GM21717 (cell line): ENCODE measurements around the gene LARP7.
"Not testable (repeated sequence)": the region's sequence is repeated elsewhere in the genome, so short reads cannot be mapped to it uniquely, and the experiment has no call there.

ENCODE experiments used
- ATAC-seq: cut with Tn5 transposase; IDR thresholded peaks from one replicate; pipeline ENCODE4 v1.9.1; 2021; ENCODE audit warnings: mild to moderate bottlenecking, moderate library complexity; ENCODE audit not compliant: unreplicated experiment

The LARP7 gene

DNA sequence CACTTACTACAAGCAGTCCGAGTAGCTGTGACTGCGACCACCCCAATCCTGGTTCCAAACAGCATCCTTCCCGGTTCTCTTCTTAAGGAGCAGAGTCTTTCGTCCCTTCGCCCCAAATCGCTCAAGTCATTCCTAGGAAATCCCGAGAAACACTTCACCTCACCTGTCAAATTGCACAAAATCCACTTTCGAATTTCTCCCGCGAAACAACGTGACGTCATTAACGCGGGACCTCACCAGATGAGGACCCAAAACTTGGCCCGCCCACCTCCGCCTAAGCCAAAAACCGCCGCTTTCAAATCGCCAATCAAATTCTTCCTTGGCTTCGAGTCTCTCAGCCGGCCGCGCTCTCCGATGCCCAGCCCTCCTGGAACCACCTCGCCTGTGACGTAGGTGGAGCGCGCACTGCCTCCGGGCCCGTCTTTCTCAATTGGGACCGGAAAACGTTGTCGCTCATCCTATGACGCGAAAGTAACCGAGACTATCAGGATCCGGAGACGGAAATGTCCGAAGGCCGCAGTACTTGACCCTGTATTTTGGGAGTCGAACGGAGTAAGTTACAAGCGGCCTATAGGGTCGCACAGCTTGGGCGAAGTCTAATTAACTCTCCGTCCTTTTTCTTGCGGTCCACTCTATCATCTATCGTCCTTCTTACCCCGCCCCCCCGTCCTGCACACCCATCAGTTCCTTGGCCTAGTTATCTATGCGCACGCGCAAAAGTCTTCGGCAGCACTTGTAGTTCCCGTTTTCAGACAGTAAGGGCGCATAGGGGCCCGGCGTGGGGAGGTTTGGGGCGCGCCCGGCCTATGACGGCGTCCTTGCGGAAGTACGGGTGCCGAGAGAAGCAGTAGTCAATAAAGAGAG lies at the start of gene LARP7, which contains the start of gene ZGRF1:
Gene LARP7 (plus strand): TSS at position 456 of the 864 bp plus-strand sequence. CDS start 7,527 bp downstream, outside the sequence.
Gene ZGRF1 (minus strand): TSS at position 222 of the 864 bp plus-strand sequence. CDS start 3,733 bp downstream, outside the sequence.
- ATAC-seq, result peak; percentile 91

DNA sequence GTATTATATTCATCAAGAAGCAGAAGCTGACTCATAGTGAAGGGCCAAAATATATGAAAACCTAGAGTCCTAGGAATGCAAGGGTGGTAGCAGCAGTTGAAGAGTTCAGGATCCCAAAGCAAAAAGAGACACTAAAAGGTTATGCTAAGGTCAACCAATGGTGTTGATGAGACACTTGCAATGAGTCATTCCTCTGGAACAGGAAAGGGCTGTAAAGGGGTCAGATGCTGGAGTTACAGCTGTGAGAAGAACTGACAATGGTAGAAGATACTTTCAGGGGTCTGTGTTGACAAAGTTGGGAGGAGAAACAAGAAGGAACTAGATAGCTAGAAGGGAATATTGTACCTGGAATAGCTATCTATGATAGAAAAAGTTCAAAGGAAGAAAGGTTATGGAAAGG lies 47.7 kb upstream of the LARP7 start:
- no peak for ATAC-seq

DNA sequence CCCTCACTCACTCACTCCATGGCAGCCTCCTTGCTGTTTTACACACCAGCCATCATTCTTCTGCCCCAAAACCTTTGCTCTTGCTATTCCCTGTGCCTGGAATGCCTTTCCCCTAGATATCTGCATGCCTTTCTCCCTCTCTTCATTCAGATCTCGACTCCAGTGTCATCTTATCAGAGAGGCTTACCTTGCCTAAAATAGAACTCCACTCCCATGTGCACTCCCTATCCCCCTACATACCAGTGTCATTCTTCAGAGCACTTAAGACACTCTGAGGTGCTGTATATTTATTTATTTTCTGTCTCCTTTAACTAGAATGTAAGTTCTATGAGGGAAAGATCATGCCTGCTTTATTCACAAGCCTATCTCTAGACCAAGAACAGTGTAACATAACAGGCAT lies 45.4 kb upstream of the LARP7 start:
- no peak for ATAC-seq

DNA sequence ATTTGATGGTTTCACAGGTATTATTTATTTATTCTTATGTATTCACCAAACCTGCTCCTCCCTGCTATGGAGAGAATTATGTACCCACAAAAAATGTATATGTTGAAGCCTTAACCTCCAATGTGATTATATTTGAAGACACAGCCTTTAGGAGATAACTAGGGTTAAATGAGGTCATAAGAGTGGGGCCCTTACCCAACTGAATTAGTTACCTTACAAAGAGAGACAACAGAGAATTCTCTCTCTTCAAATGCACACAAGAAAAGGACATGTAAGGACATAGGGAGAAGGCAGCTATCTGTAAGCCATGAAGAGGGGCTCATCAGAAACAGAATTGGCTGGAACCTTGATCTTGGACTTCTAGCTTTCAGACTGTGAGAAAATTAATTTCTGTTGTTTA lies 44.2 kb upstream of the LARP7 start:
- no peak for ATAC-seq

DNA sequence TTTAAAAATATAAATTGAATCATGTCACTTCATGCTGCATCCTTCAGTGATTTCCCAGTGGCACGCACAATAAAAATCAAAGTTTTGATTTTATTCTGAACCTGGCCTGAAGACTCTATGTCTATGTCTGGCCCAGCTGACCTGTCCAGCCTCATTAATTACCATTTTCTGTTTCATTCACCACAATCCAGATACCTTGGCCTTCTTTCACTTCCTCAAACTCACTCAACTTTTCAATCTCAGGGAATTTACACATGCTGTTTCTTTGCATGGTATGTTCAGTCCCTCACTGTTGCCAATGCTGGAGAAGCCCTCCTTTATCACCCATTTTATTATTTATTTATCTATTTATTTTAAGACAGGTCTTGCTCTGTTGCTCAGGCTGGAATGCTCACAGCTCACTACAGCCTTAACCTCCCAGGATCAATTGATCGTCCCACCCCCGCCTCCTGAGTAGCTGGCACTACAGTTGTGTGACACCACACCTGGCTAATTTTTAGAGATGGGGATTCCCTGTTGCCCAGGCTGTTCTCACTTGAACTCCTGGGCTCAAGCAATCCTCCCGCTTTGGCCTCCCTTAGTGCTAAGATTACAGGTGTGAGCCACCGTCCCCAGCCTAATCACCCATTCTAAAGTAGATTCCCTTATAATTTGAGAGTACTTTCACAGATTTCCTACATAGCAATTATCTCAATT lies 43.4 kb upstream of the LARP7 start:
- ATAC-seq, result no peak

DNA sequence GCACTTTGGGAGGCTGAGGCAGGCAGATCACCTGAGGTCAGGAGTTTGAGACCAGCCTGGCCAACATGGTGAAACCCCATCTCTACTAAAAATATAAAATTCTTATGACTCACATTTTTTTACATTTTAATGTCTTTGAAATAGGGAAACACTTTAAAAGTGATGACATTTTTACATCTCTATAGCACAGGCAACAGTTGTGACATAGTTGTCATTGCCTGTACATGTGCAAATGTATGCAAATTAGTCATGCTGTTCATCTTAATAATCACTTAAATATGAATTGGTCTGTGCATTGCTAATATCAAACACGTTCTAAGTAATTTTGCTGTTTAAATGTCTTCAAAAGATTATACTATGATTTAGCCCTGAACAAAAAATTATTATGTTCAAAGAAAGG lies 42.0 kb upstream of the LARP7 start:
- no peak for ATAC-seq

DNA sequence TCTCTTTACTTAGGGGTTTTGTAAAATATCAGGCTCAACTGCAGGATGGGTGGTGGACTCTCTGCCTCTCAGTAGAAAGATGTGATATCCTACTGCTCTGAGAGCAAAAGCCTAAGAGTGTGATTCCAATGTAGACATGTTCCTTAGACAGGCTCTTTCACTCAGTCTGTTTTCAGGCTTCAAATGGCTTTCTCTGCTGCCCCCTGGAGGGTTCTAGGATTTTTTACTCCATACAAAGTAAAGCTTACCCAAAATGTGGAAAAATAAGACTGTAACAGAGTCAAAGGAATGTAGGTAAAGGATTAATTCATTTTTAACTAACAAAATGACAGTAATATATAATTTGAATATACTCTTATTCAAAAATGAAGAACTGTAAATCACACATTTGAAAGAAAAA lies 32.4 kb upstream of the LARP7 start:
- peak; percentile 72 for ATAC-seq

DNA sequence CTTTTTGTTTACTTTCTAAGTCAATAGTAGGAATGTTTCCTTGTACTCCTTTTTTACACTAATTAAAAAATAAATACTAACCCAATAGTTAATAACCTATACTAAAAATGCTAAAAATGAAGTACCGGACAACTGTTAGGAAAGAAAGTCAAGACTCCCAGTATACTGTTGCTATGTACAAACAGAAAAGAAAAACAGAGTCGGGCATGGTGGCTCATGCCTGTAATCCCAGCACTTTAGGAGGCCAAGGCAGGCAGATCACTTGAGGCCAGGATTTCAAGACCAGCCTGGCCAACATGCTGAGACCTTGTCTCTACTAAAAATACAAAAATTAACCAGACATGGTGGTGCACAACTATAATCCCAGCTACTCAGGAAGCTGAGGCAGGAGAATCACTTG lies 24.1 kb upstream of the LARP7 start:
- ATAC-seq, result not testable (repeated sequence)

DNA sequence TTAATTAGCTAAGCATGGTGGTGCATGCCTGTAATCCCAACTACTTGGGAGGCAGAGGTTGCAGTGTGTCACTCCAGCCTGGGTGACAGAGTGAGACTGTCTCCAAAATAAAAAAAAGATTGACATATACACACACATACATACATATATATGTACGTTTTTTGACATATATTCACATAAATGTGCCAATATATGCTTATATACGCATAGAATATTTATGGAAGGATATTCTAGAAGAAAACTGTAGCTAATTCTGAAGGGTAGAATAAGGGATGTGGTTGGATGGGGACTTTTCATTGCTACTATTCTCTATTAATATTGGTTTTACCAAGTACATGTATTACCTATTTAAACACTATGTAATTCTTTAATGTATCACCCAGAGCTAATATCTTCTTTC lies 20.0 kb upstream of the LARP7 start:
- ATAC-seq, result no peak

DNA sequence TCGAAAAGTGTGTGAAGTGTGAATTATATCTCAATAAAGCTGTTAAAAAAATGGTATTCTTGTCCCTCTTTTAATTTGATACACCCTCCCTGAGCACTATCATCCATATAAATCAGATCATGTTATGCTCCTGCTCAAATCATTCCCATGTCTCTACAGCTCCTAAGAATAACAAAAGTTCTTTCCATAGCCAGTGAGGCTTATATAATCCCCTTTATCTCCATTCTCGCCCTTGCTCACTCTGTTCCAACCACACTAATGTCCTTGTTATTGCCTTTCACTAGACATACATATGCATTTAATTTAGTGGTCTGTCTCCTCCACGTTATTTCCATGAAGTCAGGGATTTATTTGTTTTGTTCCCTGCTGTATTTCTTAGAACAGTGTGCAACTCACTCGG lies 10.7 kb upstream of the LARP7 start:
- ATAC-seq, result no peak

DNA sequence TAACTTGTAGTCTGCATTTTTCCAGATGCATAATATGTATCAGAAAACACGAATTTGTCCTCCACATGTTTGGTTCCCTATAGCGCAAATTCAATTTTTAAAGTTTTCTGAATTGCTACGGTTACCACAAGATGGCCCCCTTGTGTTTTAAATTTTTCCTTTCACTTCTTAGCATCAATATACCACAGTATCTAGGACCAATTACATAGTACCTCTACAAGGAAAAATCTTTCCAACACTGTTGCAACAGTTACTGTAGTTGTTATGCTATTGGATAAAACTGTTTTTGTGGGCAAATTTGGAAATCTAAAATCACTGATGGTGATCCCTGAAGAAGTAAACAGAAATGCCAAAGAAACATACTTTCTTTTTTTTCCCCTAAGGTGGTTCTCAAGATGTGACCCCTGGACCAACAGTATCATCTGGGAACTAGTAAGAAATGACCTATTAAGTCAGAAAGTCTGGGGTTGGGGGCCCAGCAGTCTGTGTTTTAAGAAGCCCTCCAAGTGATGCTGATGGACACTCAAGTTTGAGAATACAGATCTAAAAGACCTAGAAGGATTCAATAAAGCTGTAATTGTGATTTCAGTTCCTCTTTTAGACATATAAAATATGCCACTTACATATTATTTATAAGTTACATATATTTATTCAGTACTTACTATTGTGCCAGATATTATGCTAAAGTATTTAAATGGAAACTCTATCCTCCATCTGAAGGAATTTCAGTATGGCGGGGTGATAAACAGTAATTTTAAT lies 3.3 kb upstream of the LARP7 start:
- ATAC-seq, result no peak

DNA sequence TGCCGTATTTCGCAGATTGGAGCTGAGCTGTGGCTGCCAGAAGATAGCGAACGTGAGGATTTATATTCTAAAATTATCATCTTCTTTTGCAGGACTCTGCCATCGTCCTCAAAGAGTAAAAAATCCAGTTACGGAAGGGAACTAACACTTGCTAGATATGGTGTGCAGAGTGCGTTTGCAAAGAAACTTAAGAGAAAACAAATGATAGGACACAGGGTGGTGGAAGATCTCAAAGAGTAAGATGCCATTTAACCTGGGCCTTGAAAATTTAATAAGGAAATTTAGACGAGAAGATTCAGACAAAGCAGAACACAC lies 566 bp downstream of the LARP7 start:
- no peak for ATAC-seq

DNA sequence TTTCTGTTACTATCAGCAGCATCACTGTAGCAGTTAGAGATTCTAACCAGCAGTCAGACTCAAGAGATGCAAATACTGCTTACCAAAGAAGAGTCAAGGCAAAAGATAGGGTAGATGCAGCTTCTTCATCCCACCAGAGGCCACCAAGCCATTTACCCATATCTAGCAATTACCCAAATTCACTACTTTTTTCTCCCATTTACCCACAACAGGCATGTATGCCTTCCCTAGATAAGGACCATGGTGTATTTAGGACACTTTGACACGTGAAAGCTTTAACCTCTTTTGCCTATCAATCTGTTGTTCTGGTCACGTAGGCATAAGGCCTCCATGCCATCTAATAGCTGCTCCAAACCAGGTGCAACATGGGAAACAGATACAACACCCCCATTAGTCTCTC lies 5.6 kb downstream of the LARP7 start:
- no peak for ATAC-seq

DNA sequence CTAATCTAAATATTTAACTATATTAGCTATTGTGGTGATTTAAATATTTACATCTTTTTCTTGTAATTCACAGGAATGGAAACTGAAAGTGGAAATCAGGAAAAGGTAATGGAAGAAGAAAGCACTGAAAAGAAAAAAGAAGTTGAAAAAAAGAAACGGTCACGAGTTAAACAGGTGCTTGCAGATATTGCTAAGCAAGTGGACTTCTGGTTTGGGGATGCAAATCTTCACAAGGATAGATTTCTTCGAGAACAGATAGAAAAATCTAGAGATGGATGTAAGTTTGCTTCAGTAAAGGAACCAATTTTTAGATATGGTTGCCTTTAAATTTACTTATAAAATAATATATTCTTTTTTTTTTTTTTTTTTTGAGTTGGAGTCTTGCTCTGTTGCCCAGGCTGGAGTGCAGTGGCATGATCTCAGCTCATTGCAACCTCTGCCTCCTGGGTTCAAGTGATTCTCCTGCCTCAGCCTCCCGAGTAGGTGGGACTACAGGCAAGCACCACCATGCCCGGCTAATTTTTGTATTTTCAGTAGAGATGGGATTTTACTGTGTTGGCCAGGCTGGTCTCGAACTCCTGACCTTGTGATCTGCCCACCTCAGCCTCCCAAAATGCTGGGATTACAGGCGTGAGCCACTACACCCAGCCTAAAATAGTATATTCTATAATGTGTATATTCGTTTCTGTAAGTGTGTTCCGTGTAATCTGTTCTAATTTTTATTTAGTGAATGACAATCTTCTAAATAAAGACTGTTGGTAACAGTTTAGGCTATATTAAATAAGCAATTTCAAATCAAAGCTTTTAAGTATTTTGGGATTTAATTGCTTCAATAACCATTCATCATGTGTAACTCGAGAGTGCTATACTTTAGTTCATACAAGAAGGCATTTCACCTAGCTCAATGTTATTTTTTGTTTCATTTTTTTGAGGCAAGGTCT lies 7.9 kb downstream of the LARP7 start:
- not testable (repeated sequence) for ATAC-seq

DNA sequence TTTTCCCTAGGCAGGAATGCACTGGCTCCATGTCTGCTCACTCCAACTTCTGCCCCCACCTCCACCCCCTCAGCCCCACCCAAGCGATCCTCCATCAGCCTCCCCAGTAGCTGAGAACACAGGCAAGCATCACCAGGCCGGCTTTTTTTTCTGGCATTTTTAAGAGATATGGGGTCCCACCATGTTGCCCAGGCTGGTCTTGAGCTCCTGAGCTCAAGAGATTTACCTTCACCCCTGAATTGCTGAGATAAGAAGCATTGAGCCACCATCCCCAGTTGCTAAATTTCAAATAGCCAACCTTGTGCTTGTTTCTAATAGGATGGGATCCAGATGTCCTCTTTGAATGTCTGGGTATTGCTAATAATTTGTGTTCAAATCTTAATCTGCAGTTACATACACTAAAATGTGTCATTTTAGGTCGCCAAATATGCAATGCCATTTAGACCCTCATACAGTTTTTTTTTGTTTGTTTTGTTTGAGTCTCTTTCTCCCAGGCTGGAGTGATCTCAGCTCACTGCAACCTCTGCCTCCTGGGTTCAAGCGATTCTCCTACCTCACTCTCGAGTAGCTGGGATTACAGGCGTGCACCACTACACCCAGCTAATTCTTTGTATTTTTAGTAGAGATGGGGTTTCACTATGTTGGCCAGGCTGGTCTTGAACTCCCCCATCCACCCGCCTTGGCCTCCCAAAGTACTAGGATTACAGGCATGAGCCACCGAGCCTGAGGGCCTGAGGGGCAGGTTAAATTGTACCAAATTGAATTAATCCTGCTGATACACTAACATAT lies 8.8 kb downstream of the LARP7 start:
- no peak for ATAC-seq

DNA sequence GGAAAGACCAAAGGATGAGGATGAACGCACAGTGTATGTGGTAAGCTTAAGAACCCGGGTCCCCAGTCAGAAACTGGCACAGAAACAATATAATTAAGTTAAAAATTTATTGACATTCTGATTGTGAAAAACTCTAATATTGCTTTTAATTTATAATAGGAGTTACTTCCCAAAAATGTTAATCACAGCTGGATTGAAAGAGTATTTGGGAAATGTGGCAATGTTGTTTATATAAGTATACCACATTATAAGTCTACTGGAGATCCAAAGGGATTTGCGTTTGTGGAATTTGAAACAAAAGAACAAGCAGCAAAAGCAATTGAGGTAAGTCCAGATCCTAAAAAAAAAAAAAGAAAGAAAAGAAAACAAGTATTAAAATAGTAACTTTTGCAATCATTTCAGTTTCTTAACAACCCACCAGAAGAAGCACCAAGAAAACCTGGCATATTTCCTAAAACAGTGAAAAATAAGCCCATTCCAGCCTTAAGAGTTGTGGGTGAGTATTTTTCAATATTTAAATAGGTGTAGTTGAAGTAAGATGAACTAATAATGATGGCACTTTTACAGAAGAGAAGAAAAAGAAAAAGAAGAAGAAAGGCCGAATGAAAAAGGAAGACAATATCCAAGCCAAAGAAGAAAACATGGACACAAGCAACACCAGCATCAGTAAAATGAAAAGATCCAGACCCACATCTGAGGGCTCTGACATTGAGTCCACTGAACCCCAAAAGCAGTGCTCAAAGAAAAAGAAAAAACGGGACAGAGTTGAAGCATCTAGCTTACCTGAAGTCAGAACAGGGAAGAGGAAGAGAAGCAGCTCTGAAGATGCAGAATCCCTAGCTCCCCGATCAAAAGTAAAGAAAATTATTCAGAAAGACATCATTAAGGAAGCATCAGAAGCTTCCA lies 9.9 kb downstream of the LARP7 start:
- ATAC-seq, result no peak

DNA sequence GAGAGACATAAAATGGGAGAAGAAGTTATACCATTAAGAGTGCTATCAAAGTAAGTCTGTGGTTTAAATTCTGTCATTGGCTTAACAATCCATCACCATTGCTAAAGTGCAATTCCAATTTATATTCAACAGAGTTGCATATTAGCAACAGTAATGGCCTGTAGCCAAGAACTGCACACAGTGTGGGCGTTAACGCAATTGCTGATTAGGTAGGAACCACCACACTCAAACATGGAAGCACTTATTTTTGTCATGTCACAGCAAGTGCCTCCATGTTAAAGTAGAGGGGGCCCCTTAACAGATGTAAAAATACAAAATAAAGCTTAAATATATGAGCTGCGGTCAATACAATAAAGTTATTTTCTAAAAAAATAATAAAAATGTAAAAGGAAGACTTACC lies 10.8 kb downstream of the LARP7 start:
- no peak for ATAC-seq

DNA sequence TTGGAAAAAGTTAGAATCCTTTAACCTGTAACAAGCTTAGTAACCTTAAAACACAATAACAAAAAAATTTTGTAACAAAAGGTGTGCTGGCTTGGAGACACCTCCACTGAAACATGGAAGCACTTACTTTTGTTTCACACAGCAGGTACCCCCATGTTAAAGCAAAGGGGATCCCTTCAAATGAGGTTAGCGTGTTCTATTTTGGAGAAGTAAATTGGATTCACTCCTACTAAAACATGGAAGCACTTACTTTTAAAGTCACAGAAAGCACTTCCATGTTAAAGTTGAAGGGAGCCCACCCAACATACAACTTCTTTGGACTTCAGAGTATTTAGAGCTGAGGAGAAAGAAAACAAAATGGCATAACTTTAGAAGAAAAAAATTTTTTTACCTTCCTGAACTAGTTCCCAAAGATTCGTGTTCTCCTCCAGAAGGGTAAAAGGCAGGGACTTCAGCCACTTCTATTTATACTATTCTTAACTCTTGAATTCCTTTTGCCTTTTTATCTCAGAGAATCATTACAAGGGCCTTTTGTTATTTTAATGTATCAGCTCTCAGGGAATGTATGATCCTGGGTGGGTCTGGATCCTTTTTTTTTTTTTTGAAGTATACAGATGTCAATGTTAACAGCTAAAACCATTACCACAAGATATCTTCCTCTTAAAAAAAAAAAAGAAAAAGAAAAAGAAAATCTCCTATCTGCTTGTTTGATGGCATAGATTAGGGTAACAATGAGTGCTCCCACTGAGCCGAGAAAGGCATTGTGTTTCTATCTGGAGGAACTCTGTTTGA lies 11.5 kb downstream of the LARP7 start:
- no peak for ATAC-seq
